Skin epidermis (tissue), 12 donors: Measurements from ENCODE around the gene SLC8B1.

Source experiments
- H3K27ac ChIP-seq, 21 experiments: fragments of 200-600 bp; sonication (generic) in 11 of 21; one replicate each; pipeline ENCODE4 v1.5.0; 2020; ENCODE audit warnings: mild to moderate bottlenecking in 3 of 21, inconsistent platforms in 2 of 21, moderate library complexity in 2 of 21
- H3K4me3 ChIP-seq, 7 experiments: fragments of 200-600 bp; sonication (generic) in 2 of 7; one replicate each; pipeline ENCODE4 v1.5.0; 2020; ENCODE audit warnings: inconsistent platforms in 2 of 7, mild to moderate bottlenecking in 2 of 7, moderate library complexity in 1 of 7

The SLC8B1 gene

GRCh38 chr12:113254298-113254697 lies 80.6 kb downstream of the SLC8B1 start:
- H3K4me3 ChIP-seq = no peak overlapping the region
- no peak overlapping the region for H3K27ac ChIP-seq

GRCh38 chr12:113253532-113254285 lies 81.2 kb downstream of the SLC8B1 start:
- Histone ChIP-seq H3K27ac (no peak overlapping the region), H3K4me3 (no peak overlapping the region)

GRCh38 chr12:113252494-113252893 lies 82.4 kb downstream of the SLC8B1 start:
- H3K27ac ChIP-seq = no peak overlapping the region
- H3K4me3 ChIP-seq = no peak overlapping the region

- Histone ChIP-seq H3K27ac (no peak overlapping the region), H3K4me3 (no peak overlapping the region)
These were observed 83.4 kb downstream of the SLC8B1 start for GRCh38 chr12:113251404-113252070.

GRCh38 chr12:113250045-113250444 lies 84.9 kb downstream of the SLC8B1 start:
- Histone ChIP-seq H3K27ac (no peak overlapping the region), H3K4me3 (no peak overlapping the region)

GRCh38 chr12:113249546-113249945 lies 85.4 kb downstream of the SLC8B1 start:
- no peak overlapping the region for H3K27ac ChIP-seq
- H3K4me3 ChIP-seq = no peak overlapping the region

- no peak overlapping the region for H3K4me3 ChIP-seq
- H3K27ac ChIP-seq = peak overlapping the region in 4 of 21 experiments; percentile 13 to 31 (median 20)
These were observed 86.0 kb downstream of the SLC8B1 start for GRCh38 chr12:113248842-113249435.
